Uterus (tissue), 2 donors: ENCODE measurements around the gene ANGPTL3.

ENCODE experiments used
- CTCF ChIP-seq, 4 experiments: fragments of 200-600 bp in 2 of 4; fragments of 450-650 bp in 2 of 4; sonication (generic) in 2 of 4; IDR thresholded peaks; one replicate each; pipeline ENCODE4 v1.5.1; 2016 to 2019; ENCODE audit warnings: antibody characterized with exemption in 4 of 4, mild to moderate bottlenecking in 2 of 4, moderate library complexity in 1 of 4
- POLR2A ChIP-seq, 2 donors: fragments of 450-650 bp; IDR thresholded peaks; one replicate each; pipeline ENCODE4 v1.6.1; 2016; ENCODE audit warnings: antibody characterized with exemption in 2 of 2, mild to moderate bottlenecking in 1 of 2, moderate library complexity in 1 of 2

- TF ChIP-seq CTCF (IDR thresholded peaks at IDR 0.05) (no peak), POLR2A (IDR thresholded peaks at IDR 0.05) (no peak)
Observed at GRCh38 chr1:62585469-62586155, 11.7 kb upstream of the ANGPTL3 start.
